Body of pancreas (tissue), 4 donors: ENCODE results near the gene MAP4K4. TPM values are rescaled to one million over a fixed set of nuclear protein-coding genes. Genes with fewer than 3 reads are reported as not detected.
"Not testable (repeated sequence)": the region's sequence is repeated elsewhere in the genome, so short reads cannot be mapped to it uniquely, and the experiment has no call there.

Experiments used
- ATAC-seq: fragments of 150-250 bp; one replicate; pipeline ENCODE4 v1.9.1; 2016
- DNase-seq, 4 donors: peaks; one replicate each; pipeline ENCODE4 v3.0.0-alpha.2; 2019
- H3K27ac ChIP-seq, 4 donors: fragments of 200-600 bp; sonication (generic); 1 replicate in 3 of 4; 2 replicates in 1 of 4; pipeline versions ENCODE4 v1.5.1 to v1.6.1; 2016 to 2019; ENCODE audit warnings: mild to moderate bottlenecking in 1 of 4, mixed read lengths in 1 of 4, moderate library complexity in 1 of 4
- H3K27me3 ChIP-seq, 2 donors: fragments of 200-600 bp; sonication (generic); one replicate each; pipeline ENCODE4 v1.6.0; 2016; ENCODE audit warnings: mild to moderate bottlenecking in 1 of 2
- H3K36me3 ChIP-seq, 2 donors: fragments of 200-600 bp; sonication (generic); replicated peaks in 1 of 2; 2 replicates each; pipeline ENCODE4 v1.5.1; 2016; ENCODE audit warnings: low read depth in 2 of 2; ENCODE audit not compliant: insufficient read depth in 1 of 2
- H3K4me1 ChIP-seq: fragments of 200-600 bp; sonication (generic); one replicate; pipeline ENCODE4 v1.6.0; 2016
- H3K4me3 ChIP-seq, 2 donors: fragments of 200-600 bp; sonication (generic); 1 replicate in 1 of 2; 2 replicates in 1 of 2; pipeline ENCODE4 v1.5.1; 2016 to 2019
- H3K9me3 ChIP-seq, 3 donors: fragments of 200-600 bp; sonication (generic); 1 replicate in 2 of 3; 2 replicates in 1 of 3; pipeline ENCODE4 v1.5.1; 2016
- CTCF ChIP-seq, 7 experiments: fragments of 450-650 bp in 4 of 7; fragments of 200-600 bp in 3 of 7; sonication (generic) in 3 of 7; IDR thresholded peaks; one replicate each; pipeline ENCODE4 v1.5.1; 2016 to 2019; ENCODE audit warnings: antibody characterized with exemption in 7 of 7
- POLR2A ChIP-seq, 3 donors: fragments of 450-650 bp; IDR thresholded peaks; one replicate each; pipeline ENCODE4 v1.6.1; 2016; ENCODE audit warnings: antibody characterized with exemption in 3 of 3, mild to moderate bottlenecking in 2 of 3
- WGBS, 2 donors: methylation state at CpG; one replicate each; pipeline ENCODE4 v1.1.5; 2017; 5-methylcytosine and 5-hydroxymethylcytosine counted together
- intact Hi-C: fragments of 100-400 bp; cut with DNase I; formaldehyde crosslinking; loops from one replicate; pipeline ENCODE4 v1.15.1; 2023
- total RNA-seq, 2 donors: library from RNA; depleted of rRNA; stranded (reverse); fragments of >200 nt; gene quantifications; one replicate each; pipeline ENCODE4 v1.1.0, GENCODE V29; 2016

The MAP4K4 gene
- total RNA-seq, 2 donors from 2014 or later: 22.1 to 25.1 TPM

DNA sequence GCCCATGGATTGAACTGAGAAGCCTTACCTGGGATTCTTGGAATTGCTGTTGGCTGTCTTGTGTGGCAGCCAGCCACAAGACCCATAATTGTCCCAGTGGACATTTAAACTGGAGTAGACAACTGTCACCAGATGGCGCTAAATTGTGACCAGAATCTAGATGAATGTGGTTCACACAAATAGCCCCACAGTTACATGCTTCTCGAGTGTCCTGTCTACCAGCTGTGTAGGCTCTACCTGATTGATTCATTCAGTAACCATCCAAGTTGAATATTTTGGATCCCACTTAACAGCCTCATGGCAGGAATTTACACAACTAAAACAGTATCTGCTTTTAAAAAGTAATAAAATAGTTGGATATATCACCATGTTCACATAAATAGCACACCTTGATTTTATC, 73.2 kb downstream of the MAP4K4 start:
- Histone ChIP-seq H3K4me3 (no peak overlapping the region), H3K36me3 (no peaks in the 10 kb centered on the region), H3K27ac (no peak overlapping the region), H3K4me1 (peaks cover 32% of the 10 kb centered on the region), H3K9me3 (no peaks in the 10 kb centered on the region), H3K27me3 (no peaks in the 10 kb centered on the region)
- 49 to 61% methylated on average over 2 of the region's 2 CpGs for WGBS, 2 donors
- TF ChIP-seq CTCF (IDR thresholded peaks at IDR 0.05): peak in 3 of 7 experiments; percentile 10 to 14 (median 13)
- no peak for TF ChIP-seq POLR2A (IDR thresholded peaks at IDR 0.05)
- ATAC-seq: no peak
- peak in 2 of 4 donors; percentile 33 to 39 for DNase-seq
- intact Hi-C loops: no loop called here

DNA sequence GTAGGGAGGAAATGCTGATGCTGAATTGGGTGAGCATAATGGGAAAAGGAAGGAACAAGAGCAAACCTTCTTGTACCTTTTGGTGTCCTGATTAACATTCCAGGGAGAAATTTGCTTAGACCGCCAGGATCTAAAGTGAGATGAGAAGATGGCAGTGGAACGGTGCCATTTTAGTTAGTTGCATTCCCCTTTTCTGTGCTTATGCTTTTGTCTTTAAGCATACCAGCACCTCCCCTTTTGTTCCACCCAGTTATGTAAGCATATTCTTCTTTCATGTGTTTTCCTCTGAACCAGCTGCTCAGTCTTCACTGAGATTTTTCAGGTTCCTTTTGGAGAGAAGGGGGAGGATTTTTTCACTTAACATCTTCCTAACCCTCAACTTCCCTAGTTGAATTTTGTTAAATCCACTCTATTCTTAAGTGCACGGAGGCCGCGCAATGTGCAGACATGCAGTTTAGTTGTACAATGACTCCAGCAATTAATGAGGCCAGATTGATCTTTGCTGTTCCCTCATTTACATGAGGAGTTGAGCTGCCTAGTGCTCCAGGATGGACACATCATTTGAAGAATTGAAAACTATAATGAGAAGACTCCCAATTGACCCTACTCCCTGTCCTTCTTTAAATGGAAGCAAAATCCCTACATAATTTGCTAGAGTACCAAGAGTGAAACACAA, 73.9 kb downstream of the MAP4K4 start:
- TF ChIP-seq CTCF (IDR thresholded peaks at IDR 0.05): no peak
- TF ChIP-seq POLR2A (IDR thresholded peaks at IDR 0.05): no peak
- 75 to 94% methylated on average over 5 of the region's 5 CpGs for WGBS, 2 donors
- no peak overlapping the region for H3K4me3 ChIP-seq
- DNase-seq: no peak
- H3K36me3 ChIP-seq: no peaks in the 10 kb centered on the region
- H3K4me1 ChIP-seq: peaks cover 36% of the 10 kb centered on the region
- H3K27me3 ChIP-seq: no peaks in the 10 kb centered on the region
- no peaks in the 10 kb centered on the region for H3K9me3 ChIP-seq
- H3K27ac ChIP-seq: no peak overlapping the region
- ATAC-seq: no peak
- intact Hi-C loops: no loop called here

DNA sequence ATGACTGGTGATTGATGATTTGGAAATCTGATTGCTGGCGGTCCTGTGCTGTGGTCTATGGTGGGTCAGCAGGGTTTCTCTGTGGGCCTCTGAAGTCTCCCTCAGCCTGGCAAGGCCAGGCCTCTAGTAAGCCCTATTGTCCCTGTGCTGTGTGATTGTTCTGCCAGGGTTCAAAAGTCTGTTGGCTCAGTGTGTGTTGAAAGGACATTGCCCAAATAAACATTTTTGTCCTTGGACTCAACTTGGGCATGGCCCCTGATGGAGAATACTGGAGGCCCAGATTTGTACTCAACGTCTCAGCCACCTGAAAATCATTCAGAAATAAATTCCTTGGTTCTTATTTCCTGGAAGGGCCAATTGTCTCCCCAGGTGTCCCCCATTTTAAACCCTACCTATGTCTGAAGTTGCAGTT, 74.4 kb downstream of the MAP4K4 start:
- Histone ChIP-seq H3K27ac (no peak overlapping the region), H3K9me3 (no peaks in the 10 kb centered on the region), H3K27me3 (no peaks in the 10 kb centered on the region), H3K4me1 (peaks cover 32% of the 10 kb centered on the region), H3K36me3 (no peaks in the 10 kb centered on the region), H3K4me3 (no peak overlapping the region)
- intact Hi-C loops: no loop called here
- DNase-seq: no peak
- no peak for ATAC-seq
- 74 to 77% methylated on average over 2 of the region's 2 CpGs for WGBS, 2 donors
- no peak for TF ChIP-seq CTCF (IDR thresholded peaks at IDR 0.05)
- no peak for TF ChIP-seq POLR2A (IDR thresholded peaks at IDR 0.05)

- Histone ChIP-seq H3K4me1 (peaks cover 23% of the 10 kb centered on the region), H3K36me3 (no peaks in the 10 kb centered on the region), H3K4me3 (no peak overlapping the region), H3K27ac (no peak overlapping the region), H3K27me3 (no peaks in the 10 kb centered on the region), H3K9me3 (no peaks in the 10 kb centered on the region)
- WGBS, 2 donors: 68 to 87% methylated on average over 5 of the region's 5 CpGs
- no peak for DNase-seq
- intact Hi-C loops: no loop called here
- no peak for ATAC-seq
- TF ChIP-seq CTCF (IDR thresholded peaks at IDR 0.05): no peak
Observed at GRCh38 chr2:101773137-101773536, 75.6 kb downstream of the MAP4K4 start.

GRCh38 chr2:101773961-101774360, 76.5 kb downstream of the MAP4K4 start:
- ATAC-seq, intact Hi-C loops, DNase-seq, H3K9me3 ChIP-seq, H3K27me3 ChIP-seq, H3K36me3 ChIP-seq, H3K27ac ChIP-seq, H3K4me3 ChIP-seq: not testable (repeated sequence)
- 68 to 73% methylated on average over 3 of the region's 3 CpGs for WGBS, 2 donors
- peaks cover 23% of the 10 kb centered on the region for H3K4me1 ChIP-seq
